ENCODE results near the gene BCAS3.
"Not testable (repeated sequence)": the region's sequence is repeated elsewhere in the genome, so short reads cannot be mapped to it uniquely, and the experiment has no call there.

The BCAS3 gene

DNA sequence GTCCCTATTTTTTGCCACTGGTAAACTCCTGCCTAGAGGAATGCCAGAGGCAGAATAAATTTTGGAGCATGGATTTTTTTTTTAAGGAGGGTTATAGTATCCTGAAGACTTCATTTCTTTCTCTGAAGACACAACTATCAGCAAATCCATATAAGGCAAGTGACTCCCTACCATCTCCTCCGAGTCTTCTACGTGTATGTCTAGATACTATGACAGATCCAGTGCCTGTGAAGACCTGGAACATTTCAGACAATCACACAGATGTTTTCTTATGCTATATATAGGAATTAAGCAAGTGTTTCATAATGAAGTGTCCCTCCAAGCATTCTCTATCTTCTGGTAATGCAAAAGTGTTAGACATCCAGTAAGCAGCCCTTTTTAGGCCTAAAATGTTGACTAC, 466.5 kb downstream of the BCAS3 start:
- TF ChIP-seq SPI1 (IDR thresholded peaks at IDR 0.05; ENCODE audit: low read depth, low read length) (no peak), PAX5 (IDR thresholded peaks at IDR 0.05; ENCODE audit: insufficient read depth, low read length, severe bottlenecking) (no peak), POLR2AphosphoS5 (IDR thresholded peaks at IDR 0.05; ENCODE audit: low read depth, low read length) (no peak), POLR2A (IDR thresholded peaks at IDR 0.05; ENCODE audit: low read depth, low read length) (no peak), POU2F2 (IDR thresholded peaks at IDR 0.05; ENCODE audit: low read depth, low read length) (no peak), TAF1 (IDR thresholded peaks at IDR 0.05; ENCODE audit: low read depth, low read length) (no peak)
- no peak for FAIRE-seq

GRCh38 chr17:61144617-61145564, 467.2 kb downstream of the BCAS3 start:
- FAIRE-seq (peak; percentile 66), DNase-seq (ENCODE audit: insufficient read length, low spot score) (no peak)
- no peak for TF ChIP-seq TAF1 (IDR thresholded peaks at IDR 0.05; ENCODE audit: low read depth, low read length)

More for the DNA sequence above, 466.5 kb downstream of the BCAS3 start:
- DNase-seq (ENCODE audit: insufficient read length, low spot score), result no peak

- DNase-seq (ENCODE audit: insufficient read length, low spot score); FAIRE-seq: not testable (repeated sequence)
Observed at GRCh38 chr17:61146833-61147232, 469.2 kb downstream of the BCAS3 start.

DNA sequence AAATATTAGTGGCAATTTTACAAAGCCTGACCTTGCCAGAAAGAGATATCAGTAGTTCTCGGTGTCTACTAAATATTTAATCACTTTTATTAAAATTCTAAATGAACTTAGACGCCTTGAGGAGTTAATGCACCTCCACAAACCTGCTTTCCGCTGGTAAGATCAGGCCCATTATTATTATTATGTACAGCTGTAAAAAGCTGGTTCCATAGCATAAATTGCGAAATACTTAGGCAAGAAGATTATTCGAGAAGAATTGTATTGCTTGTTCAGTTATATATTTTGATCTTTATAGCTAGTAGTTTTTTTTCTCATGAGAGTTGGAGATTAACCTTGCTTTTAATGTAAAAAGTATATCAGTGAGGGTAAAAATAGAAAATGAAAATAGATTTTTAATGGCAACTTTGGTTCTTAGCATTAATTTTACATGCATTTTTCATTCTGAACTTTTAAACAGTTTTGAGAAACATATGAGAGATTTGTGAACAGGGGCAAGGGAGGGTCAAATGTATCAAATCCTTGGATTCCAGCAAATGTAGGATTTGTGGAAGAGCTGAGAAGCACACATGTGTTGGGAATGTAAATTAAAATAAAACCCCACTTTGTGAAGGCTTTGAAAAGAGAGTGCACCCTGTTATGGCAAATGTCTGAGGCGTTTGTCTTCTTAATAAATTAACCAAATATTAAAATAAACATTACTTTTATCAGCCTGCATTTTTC, 471.6 kb downstream of the BCAS3 start:
- TF ChIP-seq PAX5 (IDR thresholded peaks at IDR 0.05; ENCODE audit: insufficient read depth, low read length, severe bottlenecking) (no peak), SPI1 (IDR thresholded peaks at IDR 0.05; ENCODE audit: low read depth, low read length) (no peak), POU2F2 (IDR thresholded peaks at IDR 0.05; ENCODE audit: low read depth, low read length) (no peak), TAF1 (IDR thresholded peaks at IDR 0.05; ENCODE audit: low read depth, low read length) (no peak), POLR2A (IDR thresholded peaks at IDR 0.05; ENCODE audit: low read depth, low read length) (no peak), POLR2AphosphoS5 (IDR thresholded peaks at IDR 0.05; ENCODE audit: low read depth, low read length) (no peak)
- no peak for DNase-seq (ENCODE audit: insufficient read length, low spot score)
- FAIRE-seq, result no peak

DNA sequence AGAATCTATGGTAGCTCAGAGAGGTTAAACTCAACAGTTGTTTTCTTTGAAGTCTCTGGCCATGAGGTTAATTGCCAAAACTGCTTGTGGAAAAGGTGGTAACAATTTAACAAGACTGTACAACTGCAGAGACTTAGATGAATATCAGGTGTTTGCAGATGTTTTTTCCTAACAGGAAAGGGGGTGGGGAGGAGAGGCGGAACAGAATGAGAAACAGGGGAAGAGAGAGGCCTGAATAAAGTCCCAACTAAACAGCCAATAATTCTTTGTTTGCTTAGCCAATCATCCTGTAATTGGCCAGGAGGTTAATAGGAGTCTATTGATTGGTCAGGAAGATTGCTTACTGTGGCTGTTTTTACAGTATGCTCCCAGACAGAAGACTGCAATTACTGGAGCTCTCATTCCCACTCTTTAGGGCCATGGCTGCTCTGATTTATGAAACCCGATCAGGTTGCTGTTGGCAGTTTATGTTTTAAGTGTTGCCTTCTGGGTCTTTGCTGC, 472.3 kb downstream of the BCAS3 start:
- no peak for TF ChIP-seq TAF1 (IDR thresholded peaks at IDR 0.05; ENCODE audit: low read depth, low read length)
- no peak for TF ChIP-seq POLR2AphosphoS5 (IDR thresholded peaks at IDR 0.05; ENCODE audit: low read depth, low read length)
- TF ChIP-seq POLR2A (IDR thresholded peaks at IDR 0.05; ENCODE audit: low read depth, low read length), result no peak
- TF ChIP-seq SPI1 (IDR thresholded peaks at IDR 0.05; ENCODE audit: low read depth, low read length), result no peak
- DNase-seq (ENCODE audit: insufficient read length, low spot score) (no peak), FAIRE-seq (no peak)

DNA sequence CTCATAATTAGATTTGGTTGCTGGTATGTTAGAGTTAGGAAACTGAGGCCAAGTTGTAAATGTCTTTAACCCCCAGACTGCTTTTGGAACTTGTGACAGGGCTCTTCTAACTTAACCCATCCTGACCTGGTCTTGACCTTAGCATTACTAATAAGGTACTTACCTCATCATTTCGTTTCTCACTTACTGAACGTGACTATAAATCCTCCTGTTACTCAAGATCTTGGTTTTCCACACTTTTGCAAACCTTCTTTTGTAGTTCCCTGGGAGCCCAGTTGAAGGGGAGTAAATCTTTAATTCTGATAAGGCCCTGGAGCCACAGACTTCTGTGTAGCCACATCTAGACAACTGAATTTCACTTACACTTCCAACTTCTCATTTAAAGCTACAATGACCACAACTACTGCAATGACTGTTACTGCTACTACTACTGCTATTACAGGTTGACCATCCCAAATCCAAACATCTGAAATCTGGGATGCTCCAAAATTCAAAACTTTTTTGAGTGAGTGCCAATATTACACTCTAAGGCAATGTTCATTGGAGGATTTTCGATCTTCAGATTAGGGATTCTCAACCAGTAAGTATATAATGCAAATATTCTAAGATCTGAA, 473.1 kb downstream of the BCAS3 start:
- no peak for FAIRE-seq
- TF ChIP-seq PAX5 (IDR thresholded peaks at IDR 0.05; ENCODE audit: insufficient read depth, low read length, severe bottlenecking) (no peak), TAF1 (IDR thresholded peaks at IDR 0.05; ENCODE audit: low read depth, low read length) (no peak), POU2F2 (IDR thresholded peaks at IDR 0.05; ENCODE audit: low read depth, low read length) (no peak), POLR2A (IDR thresholded peaks at IDR 0.05; ENCODE audit: low read depth, low read length) (no peak), SPI1 (IDR thresholded peaks at IDR 0.05; ENCODE audit: low read depth, low read length) (no peak), POLR2AphosphoS5 (IDR thresholded peaks at IDR 0.05; ENCODE audit: low read depth, low read length) (no peak)
- DNase-seq (ENCODE audit: insufficient read length, low spot score), result no peak

DNA sequence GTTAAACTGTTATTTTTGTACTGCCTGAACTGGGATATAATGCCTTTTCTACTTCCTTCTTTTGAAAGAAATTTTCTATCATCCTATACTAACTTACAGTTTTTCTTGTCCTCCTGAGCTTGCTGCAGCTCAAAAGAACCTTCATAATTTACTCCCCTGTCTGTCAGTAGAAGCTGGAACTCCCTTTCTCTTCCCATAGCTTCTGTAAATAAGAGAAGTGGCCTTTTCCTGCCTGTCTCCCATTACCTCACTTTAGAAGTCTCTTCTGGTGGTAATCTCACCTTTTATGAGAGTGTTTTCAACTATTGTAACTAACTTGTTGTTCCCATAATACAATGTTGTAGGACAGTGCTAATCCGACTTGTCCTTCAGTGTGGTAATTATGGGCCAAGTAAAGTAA, 475.2 kb downstream of the BCAS3 start:
- no peak for DNase-seq (ENCODE audit: insufficient read length, low spot score)
- FAIRE-seq, result no peak
- TF ChIP-seq POLR2A (IDR thresholded peaks at IDR 0.05; ENCODE audit: low read depth, low read length) (no peak), PAX5 (IDR thresholded peaks at IDR 0.05; ENCODE audit: insufficient read depth, low read length, severe bottlenecking) (no peak), SPI1 (IDR thresholded peaks at IDR 0.05; ENCODE audit: low read depth, low read length) (no peak), TAF1 (IDR thresholded peaks at IDR 0.05; ENCODE audit: low read depth, low read length) (no peak), POLR2AphosphoS5 (IDR thresholded peaks at IDR 0.05; ENCODE audit: low read depth, low read length) (no peak), POU2F2 (IDR thresholded peaks at IDR 0.05; ENCODE audit: low read depth, low read length) (no peak)

- no peak for DNase-seq (ENCODE audit: insufficient read length, low spot score)
- no peak for FAIRE-seq
- no peak for TF ChIP-seq SPI1 (IDR thresholded peaks at IDR 0.05; ENCODE audit: low read depth, low read length)
Observed at GRCh38 chr17:61155590-61156237, 478.1 kb downstream of the BCAS3 start.

GRCh38 chr17:61157246-61157886, 479.7 kb downstream of the BCAS3 start:
- TF ChIP-seq POU2F2 (IDR thresholded peaks at IDR 0.05; ENCODE audit: low read depth, low read length) (no peak), POLR2AphosphoS5 (IDR thresholded peaks at IDR 0.05; ENCODE audit: low read depth, low read length) (no peak)
- no peak for DNase-seq (ENCODE audit: insufficient read length, low spot score)
- FAIRE-seq, result no peak
